Measurements from ENCODE around the gene SVOP.
A peak's percentile ranks its signal among the peaks of the same experiment; 100 is the strongest.
"Not testable (repeated sequence)": the region's sequence is repeated elsewhere in the genome, so short reads cannot be mapped to it uniquely, and the experiment has no call there.

SVOP gene

GRCh38 chr12:109028624-109029023 lies 7.8 kb upstream of the SVOP start:
- DNase-seq: not testable (repeated sequence)

GRCh38 chr12:109027767-109028166 lies 6.9 kb upstream of the SVOP start:
- DNase-seq: no peak

DNA sequence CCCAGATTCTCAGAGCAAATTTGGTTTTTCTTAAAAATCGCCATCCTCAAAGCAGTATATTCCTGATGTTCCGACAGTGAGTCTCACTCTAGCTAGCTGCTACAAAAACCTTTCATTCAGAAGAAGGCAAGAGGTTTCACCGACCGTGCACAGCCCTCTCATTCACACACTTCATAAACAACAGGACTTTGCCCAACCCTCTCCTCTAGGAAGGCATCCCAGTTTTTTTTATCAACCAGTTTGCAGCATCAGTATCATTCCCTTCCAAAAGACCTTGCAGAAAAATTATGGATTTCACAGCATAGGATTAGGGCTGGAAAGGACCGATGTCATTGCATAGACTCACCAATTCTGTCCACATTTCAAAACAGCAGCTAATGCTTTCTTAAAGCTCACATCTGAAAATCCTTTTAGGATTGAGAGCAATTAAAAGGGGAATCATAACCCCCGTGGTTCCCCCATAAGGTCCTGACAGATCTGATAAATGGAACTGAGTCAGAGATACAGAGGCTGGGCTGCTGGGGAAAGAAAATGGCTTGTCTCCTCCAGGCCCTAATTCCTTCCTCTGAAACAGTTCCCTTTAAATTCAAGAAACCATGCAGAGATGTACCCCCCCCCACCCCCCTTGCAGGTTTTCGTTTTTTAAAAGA lies 597 bp downstream of the SVOP start:
- peak; percentile 34 for DNase-seq

DNA sequence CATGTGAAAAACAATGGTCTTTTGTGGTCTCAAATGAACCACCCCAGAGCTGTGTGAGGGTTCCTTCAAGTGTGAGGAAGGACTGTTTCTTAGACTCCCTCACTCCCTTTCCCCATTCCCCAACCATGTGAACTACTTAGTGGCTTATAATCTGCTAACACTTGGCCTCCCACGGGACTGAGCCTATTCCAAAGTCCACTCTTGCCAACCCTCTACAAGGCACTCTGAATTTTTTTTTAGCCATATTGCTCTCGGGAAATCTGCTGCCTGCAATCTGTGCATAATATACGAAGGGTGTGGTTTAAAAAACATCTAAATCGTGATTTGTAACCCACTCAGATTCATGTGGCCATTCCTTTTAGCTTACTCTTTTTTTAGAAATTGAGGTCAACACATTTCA lies 2.6 kb downstream of the SVOP start:
- no peak for DNase-seq

GRCh38 chr12:109016978-109017377 lies 3.9 kb downstream of the SVOP start:
- DNase-seq: no peak

GRCh38 chr12:109016016-109016415 lies 4.9 kb downstream of the SVOP start:
- DNase-seq: no peak

- no peak for DNase-seq
These were observed 5.7 kb downstream of the SVOP start for GRCh38 chr12:109014984-109015765.

DNA sequence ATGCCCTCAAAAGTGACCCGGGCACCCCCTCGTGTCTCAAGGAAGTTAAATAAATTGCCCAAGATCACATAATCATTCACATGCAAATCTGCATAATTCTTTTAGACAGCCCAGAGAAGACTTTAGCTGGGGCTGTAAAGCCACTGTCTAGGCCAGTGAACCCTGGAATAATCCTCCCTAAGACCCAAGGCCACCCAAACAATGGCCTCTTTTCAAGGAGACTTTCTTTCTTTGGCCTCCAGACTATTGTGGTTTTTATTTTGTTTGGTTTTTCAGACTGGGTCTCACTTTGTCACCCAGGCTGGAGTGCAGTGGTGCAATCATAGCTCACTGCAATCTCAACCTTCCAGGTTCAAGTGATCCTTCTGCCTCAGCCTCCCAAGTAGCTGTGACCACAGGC lies 10.6 kb downstream of the SVOP start:
- DNase-seq: no peak

GRCh38 chr12:109009766-109010165 lies 11.1 kb downstream of the SVOP start:
- no peak for DNase-seq

DNA sequence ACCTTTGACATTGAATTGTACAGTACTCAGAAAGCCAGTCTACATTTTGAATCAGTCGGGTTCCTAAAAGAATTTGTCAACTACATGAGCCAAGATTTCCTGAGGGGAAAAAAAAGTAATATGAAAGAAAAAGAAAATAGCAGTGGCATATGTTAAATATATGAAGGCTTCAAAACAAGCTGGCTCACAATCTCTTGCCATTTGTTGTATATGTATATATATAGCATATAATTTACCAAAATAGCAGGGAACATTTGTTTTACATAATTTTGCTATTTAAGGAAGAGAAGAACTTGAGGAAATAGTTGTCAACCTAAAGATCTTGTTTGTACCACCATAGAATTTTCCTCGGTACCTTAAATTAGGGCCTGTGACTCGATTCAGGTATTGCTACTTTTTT lies 16.9 kb downstream of the SVOP start:
- DNase-seq: no peak

- DNase-seq: no peak
These were observed 24.5 kb downstream of the SVOP start for GRCh38 chr12:108996320-108996719.

- DNase-seq: peak; percentile 5
These were observed 25.4 kb downstream of the SVOP start for GRCh38 chr12:108995370-108995992.

DNA sequence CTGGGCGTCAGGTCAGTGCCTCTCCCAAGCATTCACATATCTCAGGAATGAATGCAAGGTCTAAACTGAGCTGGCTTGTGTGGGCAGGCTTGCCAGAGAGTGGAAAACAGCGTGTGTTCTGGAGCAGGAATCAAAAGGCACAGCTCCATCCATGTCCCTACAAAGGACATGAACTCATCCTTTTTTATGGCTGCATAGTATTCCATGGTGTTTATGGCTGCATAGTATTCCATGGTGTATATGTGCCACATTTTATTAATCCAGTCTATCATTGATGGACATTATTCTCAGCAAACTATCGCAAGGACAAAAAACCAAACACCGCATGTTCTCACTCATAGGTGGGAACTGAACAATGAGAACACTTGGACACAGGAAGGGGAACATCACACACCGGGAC lies 30.8 kb downstream of the SVOP start:
- not testable (repeated sequence) for DNase-seq

DNA sequence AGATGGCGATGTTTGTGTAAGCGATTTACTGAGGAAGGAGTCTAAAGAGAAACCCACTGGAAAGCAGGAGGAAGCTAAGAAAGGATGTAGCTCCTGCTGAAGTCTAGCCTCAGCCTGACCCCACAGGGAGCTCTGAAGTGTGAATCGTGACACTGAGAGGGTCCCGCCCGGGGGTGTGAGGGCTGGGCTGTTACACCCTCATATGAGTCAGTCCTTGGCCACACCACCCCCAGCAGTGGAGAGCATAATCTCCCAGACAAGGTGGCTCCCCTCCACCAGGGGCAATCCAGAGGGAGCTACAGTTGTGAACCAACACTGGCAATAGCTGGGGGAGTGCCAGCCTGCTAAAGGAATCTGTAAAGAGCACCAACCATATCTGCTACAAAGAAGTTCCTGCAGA lies 31.5 kb downstream of the SVOP start:
- DNase-seq: no peak

- no peak for DNase-seq
These were observed 35.1 kb downstream of the SVOP start for GRCh38 chr12:108985750-108986149.

DNA sequence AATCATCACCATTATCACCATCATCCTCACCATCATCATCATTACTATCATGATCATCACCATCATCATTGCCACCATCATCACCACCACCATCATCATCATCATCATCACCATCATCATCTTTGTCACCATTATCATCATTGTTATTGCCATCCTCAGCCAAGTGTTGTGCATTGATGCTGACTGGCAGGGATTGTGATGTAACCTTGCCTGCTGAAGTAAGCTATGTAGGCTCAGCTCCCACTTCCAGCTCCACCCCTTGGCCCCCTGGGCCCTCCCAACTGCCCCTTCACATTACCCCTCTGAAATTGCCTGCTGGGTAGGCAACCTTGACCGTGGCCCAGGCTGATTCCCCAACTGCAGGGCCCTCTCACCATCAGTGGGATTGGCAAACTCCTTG lies 37.6 kb downstream of the SVOP start:
- no peak for DNase-seq

GRCh38 chr12:108982621-108983219 lies 38.1 kb downstream of the SVOP start:
- DNase-seq: no peak

DNA sequence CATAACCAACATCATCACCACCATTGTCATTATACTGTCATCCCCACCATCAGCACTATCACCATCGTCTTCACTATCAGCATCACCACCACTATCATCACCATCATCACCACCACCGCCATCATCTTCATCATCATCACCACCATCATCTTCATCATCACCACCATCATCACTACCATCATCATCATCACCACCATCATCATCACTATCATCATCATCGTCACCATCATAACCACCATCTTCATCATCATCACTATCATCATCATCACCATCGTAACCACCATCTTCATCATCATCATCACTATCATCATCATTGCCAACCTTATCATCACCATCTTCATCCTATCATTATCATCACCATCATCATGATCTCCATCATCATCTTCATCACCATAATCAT lies 39.0 kb downstream of the SVOP start:
- DNase-seq: no peak

DNA sequence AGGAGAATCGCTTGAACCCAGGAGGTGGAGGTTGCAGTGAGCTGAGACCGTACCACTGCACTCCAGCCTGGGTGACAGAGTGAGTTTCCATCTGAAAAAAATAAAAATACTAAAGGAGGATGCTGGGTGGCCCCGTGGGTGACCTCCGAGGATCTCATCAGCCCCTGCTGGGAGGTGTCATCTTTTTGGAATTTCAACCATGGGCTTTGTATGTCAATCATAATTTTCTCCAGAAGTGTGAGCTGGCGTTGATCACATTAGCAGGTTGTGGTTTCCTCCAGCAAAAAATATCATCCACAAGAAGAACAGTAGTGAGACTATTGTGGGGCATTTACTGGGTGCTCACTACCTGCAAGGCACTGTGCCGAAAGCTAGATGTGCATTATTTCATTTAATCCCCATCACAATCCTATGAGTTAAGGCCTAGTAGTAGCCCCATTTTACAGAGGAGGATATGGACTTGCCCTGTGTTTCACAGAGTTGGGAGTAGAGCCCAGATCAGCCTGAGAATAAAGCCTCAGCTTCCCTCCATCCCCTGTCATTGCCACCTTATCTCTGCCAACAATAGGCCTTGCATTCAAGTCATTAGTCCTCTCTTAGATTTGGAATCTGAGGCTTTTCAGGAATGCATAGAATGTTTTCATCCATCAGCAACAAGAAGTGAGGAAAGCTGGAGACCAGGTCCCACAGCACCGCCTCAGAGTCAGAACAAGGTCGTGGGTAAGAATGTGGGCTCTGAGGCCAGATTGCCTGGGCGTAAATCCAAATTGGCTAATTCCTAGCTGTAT lies 39.8 kb downstream of the SVOP start:
- DNase-seq: no peak

- no peak for DNase-seq
These were observed 43.5 kb downstream of the SVOP start for GRCh38 chr12:108977360-108977759.

GRCh38 chr12:108975024-108975593 lies 45.8 kb downstream of the SVOP start:
- DNase-seq: no peak

GRCh38 chr12:108973629-108974152 lies 47.2 kb downstream of the SVOP start:
- no peak for DNase-seq

All from NCI-H1105 treated with DMSO at 0.1 percent for 48 hours (cell line).